Kidney (tissue), 14 donors: ENCODE measurements around the gene PCID2. TPM values are rescaled to one million over a fixed set of nuclear protein-coding genes. Genes with fewer than 3 reads are reported as not detected.

ENCODE experiments used
- DNase-seq, 5 donors: peaks; one replicate each; pipeline ENCODE4 v3.0.0-alpha.2; 2013 to 2020
- FAIRE-seq: peaks from 2 replicates; lab custom pipeline; 2012; peaks lifted over from hg19 to GRCh38; lab: Jason Lieb, UNC
- H3K27ac ChIP-seq, 2 donors: one replicate each; pipeline ENCODE4 v1.7.0; 2013; ENCODE audit warnings: low read depth in 2 of 2, low read length in 2 of 2, inconsistent platforms in 1 of 2
- H3K27me3 ChIP-seq: one replicate; pipeline ENCODE4 v1.7.1; 2013; ENCODE audit warnings: low read length, inconsistent platforms; ENCODE audit not compliant: control insufficient read depth, insufficient read depth
- H3K36me3 ChIP-seq, 3 donors: one replicate each; pipeline versions ENCODE4 v1.7.0 to v1.7.1; 2013; ENCODE audit warnings: low read length in 3 of 3, control low read depth in 1 of 3, inconsistent platforms in 1 of 3; ENCODE audit not compliant: insufficient read depth in 3 of 3, control insufficient read depth in 2 of 3
- H3K4me1 ChIP-seq, 3 donors: one replicate each; pipeline versions ENCODE4 v1.7.0 to v1.7.1; 2013; ENCODE audit warnings: low read length in 3 of 3, inconsistent platforms in 1 of 3, low read depth in 1 of 3; ENCODE audit not compliant: control insufficient read depth in 2 of 3, insufficient read depth in 2 of 3
- H3K4me3 ChIP-seq, 3 donors: one replicate each; pipeline versions ENCODE4 v1.7.0 to v1.8.1; 2013; ENCODE audit warnings: low read length in 3 of 3, control low read depth in 1 of 3, inconsistent platforms in 1 of 3
- H3K9ac ChIP-seq, 3 donors: one replicate each; pipeline versions ENCODE4 v1.7.0 to v1.7.1; 2013; ENCODE audit warnings: low read length in 3 of 3, control low read depth in 1 of 3, inconsistent platforms in 1 of 3
- H3K9me3 ChIP-seq, 3 donors: one replicate each; pipeline versions ENCODE4 v1.7.0 to v1.7.1; 2013; ENCODE audit warnings: low read length in 3 of 3, control low read depth in 1 of 3, inconsistent platforms in 1 of 3; ENCODE audit not compliant: control insufficient read depth in 2 of 3, insufficient read depth in 1 of 3
- intact Hi-C: fragments of 100-400 bp; cut with DNase I; formaldehyde crosslinking; loops from one replicate; pipeline ENCODE4 v1.11.1; 2022
- polyA plus RNA-seq: library from polyadenylated mRNA; stranded (reverse); fragments of 350-450 nt; fragmentation: Illumina TruSeq; extraction: RNeasy Lipid Tissue Mini Kit (QIAGEN cat#74804); gene quantifications from one replicate; pipeline ENCODE4 v1.2.3, GENCODE V29; 2014; ENCODE audit warnings: low read depth, low replicate concordance; ENCODE audit not compliant: insufficient read depth
- total RNA-seq: library from RNA; stranded (reverse); fragmentation: NEBNext Ultra II Directional; extraction: Animal tissue kit (Norgen Biotek cat#: 25700); gene quantifications from one replicate; pipeline ENCODE4 v1.2.1, GENCODE V29; 2021
- TF ChIP-seq, protein P1 (sequence below): IDR thresholded peaks from 3 replicates; pipeline ENCODE4 v1.5.1; 2012; ENCODE audit warnings: mild to moderate bottlenecking, moderate library complexity, borderline replicate concordance; ENCODE audit not compliant: insufficient read depth; ENCODE audit errors: extremely low read depth
- donor health status: control.
- donor health status: control.
- donor health status: control.
- donor health status: control.
- donor health status: control.
- donor health status: DM: yes; HTN: yes; CAD: no.
- donor health status: Normal renal cell carcinoma (clear cell type).

The PCID2 gene
- total and polyA plus RNA-seq, 2 donors from 2014 or later, result 22.9 to 34.9 TPM

- Histone ChIP-seq H3K27ac (no peak overlapping the region), H3K9me3 (no peaks in the 10 kb centered on the region), H3K4me1 (peaks cover 0 to 3% (median 0%) of the 10 kb centered on the region in 3 donors), H3K4me3 (no peak overlapping the region), H3K9ac (no peak overlapping the region), H3K36me3 (peaks cover 0 to 29% (median 26%) of the 10 kb centered on the region in 3 donors), H3K27me3 (no peaks in the 10 kb centered on the region)
- FAIRE-seq, result no peak
- intact Hi-C loops, result no loop called here
- DNase-seq, result peak in 2 of 5 donors; percentile 20 to 74
- TF ChIP-seq, protein P1, sequence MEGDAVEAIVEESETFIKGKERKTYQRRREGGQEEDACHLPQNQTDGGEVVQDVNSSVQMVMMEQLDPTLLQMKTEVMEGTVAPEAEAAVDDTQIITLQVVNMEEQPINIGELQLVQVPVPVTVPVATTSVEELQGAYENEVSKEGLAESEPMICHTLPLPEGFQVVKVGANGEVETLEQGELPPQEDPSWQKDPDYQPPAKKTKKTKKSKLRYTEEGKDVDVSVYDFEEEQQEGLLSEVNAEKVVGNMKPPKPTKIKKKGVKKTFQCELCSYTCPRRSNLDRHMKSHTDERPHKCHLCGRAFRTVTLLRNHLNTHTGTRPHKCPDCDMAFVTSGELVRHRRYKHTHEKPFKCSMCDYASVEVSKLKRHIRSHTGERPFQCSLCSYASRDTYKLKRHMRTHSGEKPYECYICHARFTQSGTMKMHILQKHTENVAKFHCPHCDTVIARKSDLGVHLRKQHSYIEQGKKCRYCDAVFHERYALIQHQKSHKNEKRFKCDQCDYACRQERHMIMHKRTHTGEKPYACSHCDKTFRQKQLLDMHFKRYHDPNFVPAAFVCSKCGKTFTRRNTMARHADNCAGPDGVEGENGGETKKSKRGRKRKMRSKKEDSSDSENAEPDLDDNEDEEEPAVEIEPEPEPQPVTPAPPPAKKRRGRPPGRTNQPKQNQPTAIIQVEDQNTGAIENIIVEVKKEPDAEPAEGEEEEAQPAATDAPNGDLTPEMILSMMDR, result no peak
Measured at GRCh38 chr13:113229161-113229560, 20.7 kb upstream of the PCID2 start.

GRCh38 chr13:113226873-113227450, 18.5 kb upstream of the PCID2 start:
- Histone ChIP-seq H3K36me3 (peaks cover 2 to 34% (median 29%) of the 10 kb centered on the region in 3 donors), H3K4me1 (peaks cover 0 to 3% (median 0%) of the 10 kb centered on the region in 3 donors), H3K27ac (no peak overlapping the region), H3K9ac (no peak overlapping the region), H3K27me3 (no peaks in the 10 kb centered on the region), H3K4me3 (no peak overlapping the region), H3K9me3 (no peaks in the 10 kb centered on the region)
- TF ChIP-seq, protein P1, result no peak
- intact Hi-C loops, result no loop called here
- DNase-seq (no peak), FAIRE-seq (no peak)

DNA sequence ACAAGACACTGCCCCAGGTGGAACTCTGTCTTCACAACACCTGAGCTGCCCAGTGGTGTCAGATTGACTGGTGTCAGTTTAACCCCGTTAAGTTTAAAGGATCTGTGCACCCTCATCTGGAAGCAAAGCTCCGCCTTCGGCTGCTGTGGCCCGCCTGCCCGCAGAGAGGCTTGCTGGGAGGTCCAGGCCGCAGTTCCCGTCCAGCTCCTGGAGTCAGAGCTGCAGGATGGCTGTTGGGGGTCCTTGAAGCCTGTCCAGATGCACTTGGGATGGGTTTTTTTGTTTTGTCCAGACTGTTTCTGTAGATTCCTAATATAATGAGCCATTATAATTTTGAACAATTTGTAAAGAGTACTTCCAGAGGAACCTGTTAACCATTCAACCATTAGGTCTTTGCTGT, 17.0 kb upstream of the PCID2 start:
- Histone ChIP-seq H3K27me3 (no peaks in the 10 kb centered on the region), H3K27ac (no peak overlapping the region), H3K36me3 (peaks cover 2 to 39% (median 32%) of the 10 kb centered on the region in 3 donors), H3K9ac (no peak overlapping the region), H3K4me3 (no peak overlapping the region), H3K9me3 (no peaks in the 10 kb centered on the region), H3K4me1 (peaks cover 0 to 3% (median 0%) of the 10 kb centered on the region in 3 donors)
- FAIRE-seq (no peak), DNase-seq (no peak)
- intact Hi-C loops, result no loop called here
- TF ChIP-seq, protein P1, result no peak
